Measurements from ENCODE around the gene CACNA1E. TPM values are rescaled to one million over a fixed set of nuclear protein-coding genes. Genes with fewer than 3 reads are reported as not detected.

Gene CACNA1E
- total and polyA plus RNA-seq, 5 donors from 2014 or later: not detected

GRCh38 chr1:181485287-181486097, 2.2 kb downstream of the CACNA1E start:
- no peaks in the 10 kb centered on the region for H3K9me3 ChIP-seq (ENCODE audit: control insufficient read depth in 2 of 2, low read length in 2 of 2)
- Mint-ChIP-seq H3K9me3 (peaks cover 0 to 4% (median 0%) of the 10 kb centered on the region in 7 donors), H3K4me3 (peak overlapping the region in 1 of 4 donors; percentile 50), H3K36me3 (no peaks in the 10 kb centered on the region), H3K4me1 (peaks cover 0 to 24% (median under 1%) of the 10 kb centered on the region in 4 donors), H3K27ac (no peak overlapping the region), H3K27me3 (peaks cover 67% of the 10 kb centered on the region)
- H3K36me3 ChIP-seq (ENCODE audit: control insufficient read depth, insufficient read depth, low read length): no peaks in the 10 kb centered on the region
- DNase-seq: peak in 1 of 3 donors; percentile 12
- H3K4me1 ChIP-seq (ENCODE audit: control insufficient read depth, insufficient read depth, low read length, poor library complexity, severe bottlenecking): peaks cover 5% of the 10 kb centered on the region
- no peak overlapping the region for H3K4me3 ChIP-seq (ENCODE audit: low read depth, low read length)
- H3K27me3 ChIP-seq (ENCODE audit: control insufficient read depth, insufficient read depth, low read length): peaks cover 39% of the 10 kb centered on the region
- ATAC-seq (ENCODE audit: low read depth in 2 of 2): no peak
- no peak overlapping the region for H3K27ac ChIP-seq (ENCODE audit: insufficient read depth, low read length, poor library complexity, severe bottlenecking)

DNA sequence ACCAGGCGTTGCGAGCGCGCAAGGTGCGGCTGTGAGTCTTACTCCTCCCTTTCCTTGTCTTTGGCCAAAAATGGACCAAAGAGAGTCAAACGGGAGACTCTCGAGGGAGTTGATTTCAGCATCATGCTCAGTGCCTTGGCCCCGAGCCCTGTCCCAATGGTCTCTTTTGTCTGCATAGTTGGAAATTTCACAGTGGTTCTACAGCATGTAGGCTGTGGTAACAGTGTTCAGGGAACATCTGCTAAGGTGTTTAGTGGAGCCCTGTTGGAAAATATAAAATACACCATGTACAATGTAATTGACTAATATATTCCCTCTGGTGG, 2.7 kb downstream of the CACNA1E start:
- Histone ChIP-seq H3K9me3 (ENCODE audit: control insufficient read depth in 2 of 2, low read length in 2 of 2) (no peaks in the 10 kb centered on the region), H3K36me3 (ENCODE audit: control insufficient read depth, insufficient read depth, low read length) (no peaks in the 10 kb centered on the region), H3K4me3 (ENCODE audit: low read depth, low read length) (no peak overlapping the region), H3K27ac (ENCODE audit: insufficient read depth, low read length, poor library complexity, severe bottlenecking) (no peak overlapping the region), H3K4me1 (ENCODE audit: control insufficient read depth, insufficient read depth, low read length, poor library complexity, severe bottlenecking) (peaks cover 5% of the 10 kb centered on the region), H3K27me3 (ENCODE audit: control insufficient read depth, insufficient read depth, low read length) (peaks cover 37% of the 10 kb centered on the region)
- H3K4me1 Mint-ChIP-seq: peaks cover 0 to 24% (median under 1%) of the 10 kb centered on the region in 4 donors
- peaks cover 67% of the 10 kb centered on the region for H3K27me3 Mint-ChIP-seq
- ATAC-seq (ENCODE audit: low read depth in 2 of 2) (no peak), DNase-seq (no peak)
- H3K9me3 Mint-ChIP-seq: peaks cover 0 to 4% (median 0%) of the 10 kb centered on the region in 7 donors
- peak overlapping the region in 1 of 4 donors; percentile 50 for H3K4me3 Mint-ChIP-seq
- no peaks in the 10 kb centered on the region for H3K36me3 Mint-ChIP-seq
- H3K27ac Mint-ChIP-seq: no peak overlapping the region

DNA sequence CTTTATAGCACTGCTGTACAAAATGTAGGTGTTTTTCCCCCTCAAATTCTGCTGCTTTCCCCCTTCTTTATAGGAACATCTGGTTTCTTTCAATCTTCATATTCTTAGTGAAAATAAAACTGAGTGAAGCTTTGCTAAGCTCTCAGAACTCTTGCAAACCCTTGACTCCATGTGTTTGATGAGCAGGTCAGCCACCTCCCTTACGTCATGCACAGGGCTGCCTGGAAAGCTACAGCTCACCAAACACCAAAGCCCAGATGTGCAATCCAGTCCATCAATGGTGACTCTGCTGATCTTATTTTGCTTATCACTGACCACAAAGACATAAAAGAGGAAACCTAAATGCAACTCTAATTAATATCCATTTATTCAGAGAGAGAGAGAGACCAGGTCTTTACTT, 5.5 kb downstream of the CACNA1E start:
- no peaks in the 10 kb centered on the region for H3K9me3 ChIP-seq (ENCODE audit: control insufficient read depth in 2 of 2, low read length in 2 of 2)
- H3K4me1 Mint-ChIP-seq: peaks cover 0 to 17% (median under 1%) of the 10 kb centered on the region in 4 donors
- peaks cover 66% of the 10 kb centered on the region for H3K27me3 Mint-ChIP-seq
- no peak overlapping the region for H3K4me3 ChIP-seq (ENCODE audit: low read depth, low read length)
- peaks cover 40% of the 10 kb centered on the region for H3K27me3 ChIP-seq (ENCODE audit: control insufficient read depth, insufficient read depth, low read length)
- H3K27ac ChIP-seq (ENCODE audit: insufficient read depth, low read length, poor library complexity, severe bottlenecking): no peak overlapping the region
- no peak for DNase-seq
- H3K27ac Mint-ChIP-seq: no peak overlapping the region
- H3K4me1 ChIP-seq (ENCODE audit: control insufficient read depth, insufficient read depth, low read length, poor library complexity, severe bottlenecking): no peaks in the 10 kb centered on the region
- H3K9me3 Mint-ChIP-seq: peaks cover 0 to 4% (median 0%) of the 10 kb centered on the region in 7 donors
- no peak for ATAC-seq (ENCODE audit: low read depth in 2 of 2)
- H3K36me3 Mint-ChIP-seq: no peaks in the 10 kb centered on the region
- H3K4me3 Mint-ChIP-seq: no peak overlapping the region
- H3K36me3 ChIP-seq (ENCODE audit: control insufficient read depth, insufficient read depth, low read length): no peaks in the 10 kb centered on the region

- H3K9me3 Mint-ChIP-seq: peaks cover 0 to 2% (median 0%) of the 10 kb centered on the region in 7 donors
- H3K36me3 Mint-ChIP-seq: no peaks in the 10 kb centered on the region
- ATAC-seq (ENCODE audit: low read depth in 2 of 2) (no peak), DNase-seq (no peak)
- peaks cover 53% of the 10 kb centered on the region for H3K27me3 Mint-ChIP-seq
- Histone ChIP-seq H3K36me3 (ENCODE audit: control insufficient read depth, insufficient read depth, low read length) (no peaks in the 10 kb centered on the region), H3K27ac (ENCODE audit: insufficient read depth, low read length, poor library complexity, severe bottlenecking) (no peak overlapping the region), H3K27me3 (ENCODE audit: control insufficient read depth, insufficient read depth, low read length) (peaks cover 36% of the 10 kb centered on the region), H3K4me3 (ENCODE audit: low read depth, low read length) (no peak overlapping the region), H3K4me1 (ENCODE audit: control insufficient read depth, insufficient read depth, low read length, poor library complexity, severe bottlenecking) (no peaks in the 10 kb centered on the region), H3K9me3 (ENCODE audit: control insufficient read depth in 2 of 2, low read length in 2 of 2) (no peaks in the 10 kb centered on the region)
- H3K4me3 Mint-ChIP-seq: no peak overlapping the region
- peaks cover 0 to 11% (median under 1%) of the 10 kb centered on the region in 4 donors for H3K4me1 Mint-ChIP-seq
- H3K27ac Mint-ChIP-seq: no peak overlapping the region
Measured at GRCh38 chr1:181490276-181490675, 7.0 kb downstream of the CACNA1E start.

- peaks cover 0 to 2% (median 0%) of the 10 kb centered on the region in 7 donors for H3K9me3 Mint-ChIP-seq
- H3K4me1 Mint-ChIP-seq: peaks cover 0 to 4% (median under 1%) of the 10 kb centered on the region in 4 donors
- ATAC-seq (ENCODE audit: low read depth in 2 of 2) (no peak), DNase-seq (no peak)
- no peak overlapping the region for H3K27ac ChIP-seq (ENCODE audit: insufficient read depth, low read length, poor library complexity, severe bottlenecking)
- no peaks in the 10 kb centered on the region for H3K9me3 ChIP-seq (ENCODE audit: control insufficient read depth in 2 of 2, low read length in 2 of 2)
- no peaks in the 10 kb centered on the region for H3K36me3 ChIP-seq (ENCODE audit: control insufficient read depth, insufficient read depth, low read length)
- H3K4me3 ChIP-seq (ENCODE audit: low read depth, low read length): no peak overlapping the region
- peaks cover 45% of the 10 kb centered on the region for H3K27me3 Mint-ChIP-seq
- peaks cover 35% of the 10 kb centered on the region for H3K27me3 ChIP-seq (ENCODE audit: control insufficient read depth, insufficient read depth, low read length)
- H3K4me3 Mint-ChIP-seq: no peak overlapping the region
- no peaks in the 10 kb centered on the region for H3K36me3 Mint-ChIP-seq
- H3K27ac Mint-ChIP-seq: no peak overlapping the region
- H3K4me1 ChIP-seq (ENCODE audit: control insufficient read depth, insufficient read depth, low read length, poor library complexity, severe bottlenecking): no peaks in the 10 kb centered on the region
Measured at GRCh38 chr1:181490740-181491712, 7.7 kb downstream of the CACNA1E start.

- peaks cover 0 to 3% (median 0%) of the 10 kb centered on the region in 7 donors for H3K9me3 Mint-ChIP-seq
- Histone ChIP-seq H3K27ac (ENCODE audit: insufficient read depth, low read length, poor library complexity, severe bottlenecking) (no peak overlapping the region), H3K27me3 (ENCODE audit: control insufficient read depth, insufficient read depth, low read length) (peaks cover 17% of the 10 kb centered on the region), H3K36me3 (ENCODE audit: control insufficient read depth, insufficient read depth, low read length) (no peaks in the 10 kb centered on the region), H3K9me3 (ENCODE audit: control insufficient read depth in 2 of 2, low read length in 2 of 2) (no peaks in the 10 kb centered on the region), H3K4me1 (ENCODE audit: control insufficient read depth, insufficient read depth, low read length, poor library complexity, severe bottlenecking) (no peaks in the 10 kb centered on the region), H3K4me3 (ENCODE audit: low read depth, low read length) (no peak overlapping the region)
- H3K36me3 Mint-ChIP-seq: no peaks in the 10 kb centered on the region
- H3K4me1 Mint-ChIP-seq: no peaks in the 10 kb centered on the region
- no peak overlapping the region for H3K27ac Mint-ChIP-seq
- ATAC-seq (ENCODE audit: low read depth in 2 of 2) (no peak), DNase-seq (no peak)
- H3K4me3 Mint-ChIP-seq: no peak overlapping the region
- peaks cover 37% of the 10 kb centered on the region for H3K27me3 Mint-ChIP-seq
Measured at GRCh38 chr1:181493166-181493565, 9.8 kb downstream of the CACNA1E start.

DNA sequence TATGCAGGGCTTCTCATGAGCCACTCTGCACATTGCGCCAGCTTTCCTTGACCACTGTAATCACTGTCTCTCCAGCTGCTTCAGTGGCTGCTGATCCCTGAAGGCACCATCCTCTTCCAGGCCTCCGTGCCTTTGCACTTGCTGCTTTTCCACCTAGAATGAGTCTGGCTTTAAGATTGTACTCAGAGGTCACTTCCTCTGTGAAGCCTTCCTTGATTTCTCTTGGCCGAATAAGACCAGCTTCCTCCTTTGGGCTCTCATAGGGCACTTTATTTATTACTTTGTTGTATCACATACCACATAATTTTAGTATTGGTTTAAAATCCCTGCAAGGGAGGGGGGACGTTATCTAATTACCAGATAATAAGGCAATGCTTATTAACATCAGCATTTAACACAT, 10.6 kb downstream of the CACNA1E start:
- H3K36me3 Mint-ChIP-seq: no peaks in the 10 kb centered on the region

More for the DNA sequence above, 10.6 kb downstream of the CACNA1E start:
- Histone ChIP-seq H3K27me3 (ENCODE audit: control insufficient read depth, insufficient read depth, low read length) (peaks cover 14% of the 10 kb centered on the region), H3K9me3 (ENCODE audit: control insufficient read depth in 2 of 2, low read length in 2 of 2) (no peaks in the 10 kb centered on the region), H3K27ac (ENCODE audit: insufficient read depth, low read length, poor library complexity, severe bottlenecking) (no peak overlapping the region), H3K36me3 (ENCODE audit: control insufficient read depth, insufficient read depth, low read length) (no peaks in the 10 kb centered on the region), H3K4me3 (ENCODE audit: low read depth, low read length) (no peak overlapping the region), H3K4me1 (ENCODE audit: control insufficient read depth, insufficient read depth, low read length, poor library complexity, severe bottlenecking) (no peaks in the 10 kb centered on the region)
- Mint-ChIP-seq H3K27ac (no peak overlapping the region), H3K4me1 (no peaks in the 10 kb centered on the region), H3K9me3 (peaks cover 0 to 4% (median 0%) of the 10 kb centered on the region in 7 donors), H3K27me3 (peaks cover 34% of the 10 kb centered on the region), H3K4me3 (no peak overlapping the region)
- DNase-seq: no peak
- no peak for ATAC-seq (ENCODE audit: low read depth in 2 of 2)
